ENCODE results near the gene FZD4.
"Not testable (repeated sequence)": the region's sequence is repeated elsewhere in the genome, so short reads cannot be mapped to it uniquely, and the experiment has no call there.

FZD4 gene

GRCh38 chr11:86918496-86918895, 36.7 kb downstream of the FZD4 start:
- Mint-ChIP-seq H3K27me3 (peaks cover 6 to 10% of the 10 kb centered on the region in 2 donors), H3K27ac (no peak overlapping the region), H3K4me3 (no peak overlapping the region), H3K9me3 (no peaks in the 10 kb centered on the region), H3K4me1 (no peaks in the 10 kb centered on the region), H3K36me3 (no peaks in the 10 kb centered on the region)
- DNase-seq (no peak), ATAC-seq (replicated peaks) (no peak)

GRCh38 chr11:86917589-86917988, 37.6 kb downstream of the FZD4 start:
- no peak overlapping the region for H3K4me3 Mint-ChIP-seq
- no peaks in the 10 kb centered on the region for H3K36me3 Mint-ChIP-seq
- no peak overlapping the region for H3K27ac Mint-ChIP-seq
- ATAC-seq (replicated peaks) (no peak), DNase-seq (no peak)
- no peaks in the 10 kb centered on the region for H3K4me1 Mint-ChIP-seq
- peaks cover 8 to 13% of the 10 kb centered on the region in 2 donors for H3K27me3 Mint-ChIP-seq
- H3K9me3 Mint-ChIP-seq = no peaks in the 10 kb centered on the region

GRCh38 chr11:86916330-86916729, 38.9 kb downstream of the FZD4 start:
- peaks cover 0 to 1% of the 10 kb centered on the region in 2 donors for H3K9me3 Mint-ChIP-seq
- no peaks in the 10 kb centered on the region for H3K36me3 Mint-ChIP-seq
- DNase-seq (no peak), ATAC-seq (replicated peaks) (no peak)
- H3K4me3 Mint-ChIP-seq = no peak overlapping the region
- no peaks in the 10 kb centered on the region for H3K4me1 Mint-ChIP-seq
- H3K27ac Mint-ChIP-seq = no peak overlapping the region
- peaks cover 5 to 13% of the 10 kb centered on the region in 2 donors for H3K27me3 Mint-ChIP-seq

- not testable (repeated sequence) for ATAC-seq (replicated peaks); DNase-seq; H3K36me3 Mint-ChIP-seq; H3K4me3 Mint-ChIP-seq; H3K4me1 Mint-ChIP-seq; H3K9me3 Mint-ChIP-seq; H3K27ac Mint-ChIP-seq
- peaks cover 5 to 10% of the 10 kb centered on the region in 2 donors for H3K27me3 Mint-ChIP-seq
Observed at GRCh38 chr11:86915850-86916249, 39.3 kb downstream of the FZD4 start.

GRCh38 chr11:86914865-86915519, 40.2 kb downstream of the FZD4 start:
- no peak overlapping the region for H3K27ac Mint-ChIP-seq

GRCh38 chr11:86912238-86912637, 43.0 kb downstream of the FZD4 start:
- ATAC-seq (replicated peaks) (no peak), DNase-seq (no peak)
- Mint-ChIP-seq H3K4me3 (no peak overlapping the region), H3K27ac (no peak overlapping the region), H3K9me3 (peaks cover 0 to 3% of the 10 kb centered on the region in 2 donors), H3K27me3 (peaks cover 5 to 18% of the 10 kb centered on the region in 2 donors), H3K4me1 (no peaks in the 10 kb centered on the region), H3K36me3 (no peaks in the 10 kb centered on the region)

More at GRCh38 chr11:86914865-86915519, 40.2 kb downstream of the FZD4 start:
- Mint-ChIP-seq H3K36me3 (no peaks in the 10 kb centered on the region), H3K27me3 (peaks cover 5 to 7% of the 10 kb centered on the region in 2 donors), H3K4me1 (no peaks in the 10 kb centered on the region), H3K4me3 (no peak overlapping the region), H3K9me3 (peaks cover 0 to 1% of the 10 kb centered on the region in 2 donors)
- DNase-seq (no peak), ATAC-seq (replicated peaks) (no peak)

- Mint-ChIP-seq H3K9me3 (peaks cover 0 to 3% of the 10 kb centered on the region in 2 donors), H3K4me3 (no peak overlapping the region), H3K27ac (no peak overlapping the region), H3K36me3 (no peaks in the 10 kb centered on the region), H3K27me3 (peaks cover 5 to 18% of the 10 kb centered on the region in 2 donors), H3K4me1 (no peaks in the 10 kb centered on the region)
- DNase-seq (no peak), ATAC-seq (replicated peaks) (no peak)
Observed at GRCh38 chr11:86910592-86910991, 44.6 kb downstream of the FZD4 start.

GRCh38 chr11:86906198-86906597, 49.0 kb downstream of the FZD4 start:
- no peak overlapping the region for H3K27ac Mint-ChIP-seq
- no peak overlapping the region for H3K4me3 Mint-ChIP-seq
- DNase-seq (no peak), ATAC-seq (replicated peaks) (no peak)
- H3K36me3 Mint-ChIP-seq = no peaks in the 10 kb centered on the region
- peaks cover 3 to 11% of the 10 kb centered on the region in 2 donors for H3K27me3 Mint-ChIP-seq
- no peaks in the 10 kb centered on the region for H3K4me1 Mint-ChIP-seq
- peaks cover 0 to 1% of the 10 kb centered on the region in 2 donors for H3K9me3 Mint-ChIP-seq

GRCh38 chr11:86905252-86905651, 49.9 kb downstream of the FZD4 start:
- H3K36me3 Mint-ChIP-seq = no peaks in the 10 kb centered on the region
- peaks cover 0 to 1% of the 10 kb centered on the region in 2 donors for H3K9me3 Mint-ChIP-seq
- no peak overlapping the region for H3K4me3 Mint-ChIP-seq
- no peaks in the 10 kb centered on the region for H3K4me1 Mint-ChIP-seq
- no peak for DNase-seq
- H3K27me3 Mint-ChIP-seq = peaks cover 3 to 11% of the 10 kb centered on the region in 2 donors
- ATAC-seq (replicated peaks) = no peak
- H3K27ac Mint-ChIP-seq = no peak overlapping the region

GRCh38 chr11:86904001-86904400, 51.2 kb downstream of the FZD4 start:
- Mint-ChIP-seq H3K36me3 (no peaks in the 10 kb centered on the region), H3K4me3 (no peak overlapping the region), H3K9me3 (peaks cover 0 to 1% of the 10 kb centered on the region in 2 donors), H3K27ac (no peak overlapping the region), H3K4me1 (no peaks in the 10 kb centered on the region), H3K27me3 (peaks cover 3 to 6% of the 10 kb centered on the region in 2 donors)
- DNase-seq = no peak
- no peak for ATAC-seq (replicated peaks)

- no peaks in the 10 kb centered on the region for H3K9me3 Mint-ChIP-seq
- no peaks in the 10 kb centered on the region for H3K36me3 Mint-ChIP-seq
- H3K27me3 Mint-ChIP-seq = peaks cover 0 to 3% of the 10 kb centered on the region in 2 donors
- H3K4me3 Mint-ChIP-seq = no peak overlapping the region
- no peaks in the 10 kb centered on the region for H3K4me1 Mint-ChIP-seq
- no peak overlapping the region for H3K27ac Mint-ChIP-seq
- DNase-seq (no peak), ATAC-seq (replicated peaks) (no peak)
Observed at GRCh38 chr11:86902345-86902744, 52.9 kb downstream of the FZD4 start.

- Mint-ChIP-seq H3K27me3 (peaks cover 0 to 3% of the 10 kb centered on the region in 2 donors), H3K27ac (no peak overlapping the region), H3K4me1 (no peaks in the 10 kb centered on the region), H3K36me3 (no peaks in the 10 kb centered on the region), H3K9me3 (no peaks in the 10 kb centered on the region), H3K4me3 (no peak overlapping the region)
- DNase-seq = no peak
- no peak for ATAC-seq (replicated peaks)
Observed at GRCh38 chr11:86901599-86901998, 53.6 kb downstream of the FZD4 start.

- no peak overlapping the region for H3K27ac Mint-ChIP-seq
- H3K36me3 Mint-ChIP-seq = no peaks in the 10 kb centered on the region
- no peak overlapping the region for H3K4me3 Mint-ChIP-seq
- no peaks in the 10 kb centered on the region for H3K9me3 Mint-ChIP-seq
- no peak for ATAC-seq (replicated peaks)
- H3K4me1 Mint-ChIP-seq = no peaks in the 10 kb centered on the region
- DNase-seq = no peak
- peaks cover 0 to 3% of the 10 kb centered on the region in 2 donors for H3K27me3 Mint-ChIP-seq
Observed at GRCh38 chr11:86900162-86900561, 55.0 kb downstream of the FZD4 start.

- H3K4me1 Mint-ChIP-seq = no peaks in the 10 kb centered on the region
- ATAC-seq (replicated peaks) (peak in 1 of 2 donors; percentile 4), DNase-seq (no peak)
- no peak overlapping the region for H3K27ac Mint-ChIP-seq
- no peaks in the 10 kb centered on the region for H3K27me3 Mint-ChIP-seq
- no peak overlapping the region for H3K4me3 Mint-ChIP-seq
- H3K36me3 Mint-ChIP-seq = no peaks in the 10 kb centered on the region
- no peaks in the 10 kb centered on the region for H3K9me3 Mint-ChIP-seq
Observed at GRCh38 chr11:86898689-86899088, 56.5 kb downstream of the FZD4 start.

- ATAC-seq (replicated peaks) (no peak), DNase-seq (no peak)
- Mint-ChIP-seq H3K27me3 (no peaks in the 10 kb centered on the region), H3K27ac (no peak overlapping the region), H3K4me3 (no peak overlapping the region), H3K9me3 (no peaks in the 10 kb centered on the region), H3K36me3 (no peaks in the 10 kb centered on the region), H3K4me1 (no peaks in the 10 kb centered on the region)
Observed at GRCh38 chr11:86896441-86896841, 58.8 kb downstream of the FZD4 start.
